GM23338 (cell line): ENCODE measurements around the gene MACIR. TPM values are rescaled to one million over a fixed set of nuclear protein-coding genes. Genes with fewer than 3 reads are reported as not detected.

Experiments
- ATAC-seq: fragments of 200-7000 bp; cut with Tn5 transposase; 3 replicates; pipeline ENCODE4 v1.9.1; 2020
- DNase-seq: peaks from one replicate; pipeline ENCODE4 v3.0.0-alpha.2; 2015; ENCODE audit warnings: low spot score
- H2AFZ ChIP-seq: fragments of 200-600 bp; sonication (generic); 2 replicates; pipeline ENCODE4 v1.8.0; 2016; ENCODE audit warnings: antibody characterized with exemption, mild to moderate bottlenecking, moderate library complexity
- H3F3A ChIP-seq: fragments of 200-600 bp; sonication (generic); replicated peaks from 2 replicates; pipeline ENCODE4 v1.8.0; 2017; ENCODE audit warnings: antibody characterized with exemption, mixed run types, low read depth
- H3K27ac ChIP-seq: fragments of 200-600 bp; sonication (generic); 2 replicates; pipeline ENCODE4 v1.6.1; 2016; ENCODE audit warnings: low read depth
- H3K27me3 ChIP-seq: fragments of 200-600 bp; sonication (generic); 2 replicates; pipeline ENCODE4 v1.8.0; 2016; ENCODE audit warnings: mild to moderate bottlenecking, mixed run types, moderate library complexity; ENCODE audit not compliant: insufficient read depth
- H3K36me3 ChIP-seq: fragments of 200-600 bp; sonication (generic); 2 replicates; pipeline ENCODE4 v1.8.0; 2016; ENCODE audit warnings: mild to moderate bottlenecking; ENCODE audit not compliant: insufficient read depth
- H3K4me1 ChIP-seq: fragments of 200-600 bp; sonication (generic); 2 replicates; pipeline ENCODE4 v1.8.0; 2016; ENCODE audit warnings: mild to moderate bottlenecking, moderate library complexity; ENCODE audit not compliant: insufficient read depth
- H3K4me2 ChIP-seq: fragments of 200-600 bp; sonication (generic); 2 replicates; pipeline ENCODE4 v1.7.1; 2017; ENCODE audit warnings: mixed run types
- H3K4me3 ChIP-seq: fragments of 200-600 bp; sonication (generic); 2 replicates; pipeline ENCODE4 v1.6.1; 2016; ENCODE audit warnings: mixed run types
- H3K79me2 ChIP-seq: fragments of 200-600 bp; sonication (generic); replicated peaks from 2 replicates; pipeline ENCODE4 v1.8.0; 2017; ENCODE audit warnings: mild to moderate bottlenecking; ENCODE audit not compliant: insufficient read depth
- H3K9me2 ChIP-seq: fragments of 200-600 bp; sonication (generic); 2 replicates; pipeline ENCODE4 v1.8.0; 2017; ENCODE audit not compliant: insufficient read depth
- H4K20me1 ChIP-seq: fragments of 200-600 bp; sonication (generic); replicated peaks from 2 replicates; pipeline ENCODE4 v1.8.0; 2017; ENCODE audit warnings: mild to moderate bottlenecking; ENCODE audit not compliant: insufficient read depth
- H3K27ac Mint-ChIP-seq: 2 replicates; pipeline ENCODE4 v1.8.0; 2020; ENCODE audit warnings: inconsistent platforms, mild to moderate bottlenecking, moderate library complexity, mixed read lengths
- H3K27me3 Mint-ChIP-seq: 3 replicates; pipeline ENCODE4 v1.8.0; 2022; ENCODE audit warnings: low read depth, mild to moderate bottlenecking, moderate library complexity, mixed read lengths, inconsistent platforms; ENCODE audit not compliant: insufficient read depth, poor library complexity
- H3K36me3 Mint-ChIP-seq: 3 replicates; pipeline ENCODE4 v1.8.0; 2021; ENCODE audit warnings: low read depth, mild to moderate bottlenecking, inconsistent platforms, moderate library complexity, mixed read lengths
- H3K4me1 Mint-ChIP-seq: 3 replicates; pipeline ENCODE4 v1.8.0; 2020; ENCODE audit warnings: mild to moderate bottlenecking, inconsistent platforms, mixed read lengths
- H3K4me3 Mint-ChIP-seq: 3 replicates; pipeline ENCODE4 v1.8.0; 2021; ENCODE audit warnings: moderate library complexity, mild to moderate bottlenecking, inconsistent platforms, mixed read lengths
- H3K9me3 Mint-ChIP-seq: 3 replicates; pipeline ENCODE4 v1.8.0; 2020; ENCODE audit warnings: moderate library complexity, mild to moderate bottlenecking, inconsistent platforms, mixed read lengths
- EZH2 ChIP-seq: fragments of 200-600 bp; sonication (generic); IDR thresholded peaks from one replicate; pipeline ENCODE4 v1.8.0; 2017; ENCODE audit warnings: antibody characterized with exemption, mild to moderate bottlenecking, low read depth; ENCODE audit not compliant: unreplicated experiment
- NANOG ChIP-seq: IDR thresholded peaks from 2 replicates; pipeline ENCODE4 v1.6.1; 2016; ENCODE audit warnings: antibody characterized with exemption, borderline replicate concordance
- STAT1 ChIP-seq: IDR thresholded peaks from one replicate; pipeline ENCODE4 v1.6.1; 2016; ENCODE audit warnings: antibody characterized with exemption; ENCODE audit not compliant: unreplicated experiment
- ZNF331 ChIP-seq: fragments of 250-450 bp; sonication (Bioruptor Pico); IDR thresholded peaks from 2 replicates; pipeline ENCODE4 v1.5.0; 2020; ENCODE audit warnings: low read depth, mild to moderate bottlenecking, moderate library complexity
- polyA plus RNA-seq: library from polyadenylated mRNA; unstranded; fragments of >200 nt; fragmentation: Nextera tagmentation; extraction: Ambion mirVana; gene quantifications from 2 replicates; pipeline ENCODE4 v1.2.1, GENCODE V29; 2016
- total RNA-seq: library from RNA; depleted of rRNA; stranded (reverse); fragments of >200 nt; shearing (Covaris generic); gene quantifications from 2 replicates; pipeline ENCODE4 v1.2.3, GENCODE V29; 2014
- TF ChIP-seq, protein P1 (sequence below): IDR thresholded peaks from one replicate; pipeline ENCODE4 v1.6.1; 2018; ENCODE audit warnings: antibody characterized with exemption; ENCODE audit not compliant: unreplicated experiment
- TF ChIP-seq, protein P2 (sequence below), 2 experiments: fragments of 200-600 bp in 1 of 2; sonication (generic) in 1 of 2; conservative IDR thresholded peaks; 2 replicates each; pipeline versions ENCODE4 v1.5.1 to v1.6.1; 2016 to 2017; ENCODE audit warnings: antibody characterized with exemption in 2 of 2, low read depth in 2 of 2, mild to moderate bottlenecking in 2 of 2, moderate library complexity in 1 of 2
- TF ChIP-seq, protein P3 (sequence below): IDR thresholded peaks from 2 replicates; pipeline ENCODE4 v1.6.1; 2016; ENCODE audit warnings: antibody characterized with exemption
- TF ChIP-seq, protein P4 (sequence below): fragments of 250-450 bp; sonication (Bioruptor Pico); IDR thresholded peaks from 2 replicates; pipeline ENCODE4 v1.5.0; 2020; ENCODE audit warnings: mild to moderate bottlenecking, moderate library complexity

Gene MACIR
- total and polyA plus RNA-seq, 2 experiments from 2014 or later: 11.7 to 27.6 TPM

DNA sequence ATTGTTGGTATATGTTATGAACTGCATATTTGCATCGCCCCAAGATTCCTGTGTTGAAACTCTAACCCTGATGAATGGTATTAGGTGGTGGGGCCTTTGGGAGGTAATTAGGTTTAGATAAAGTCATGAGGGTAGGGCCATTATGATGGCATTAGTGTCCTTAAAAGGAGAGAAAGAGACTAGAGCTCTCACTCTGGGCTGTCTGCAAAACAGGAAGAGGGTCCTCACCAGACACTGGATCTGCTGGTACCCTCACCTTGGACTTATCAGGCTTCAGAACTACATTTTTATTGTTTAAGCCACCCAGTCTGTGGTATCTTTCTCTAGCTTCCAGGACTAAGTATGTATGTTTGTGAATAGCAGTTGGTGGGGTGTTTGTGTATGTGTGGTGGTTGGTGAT is 68.9 kb downstream of the MACIR start:
- Mint-ChIP-seq H3K9me3 (no peaks in the 10 kb centered on the region), H3K27me3 (no peaks in the 10 kb centered on the region), H3K4me1 (no peaks in the 10 kb centered on the region), H3K27ac (no peak overlapping the region), H3K4me3 (no peak overlapping the region), H3K36me3 (no peaks in the 10 kb centered on the region)
- Histone ChIP-seq H3K79me2 (no peaks in the 10 kb centered on the region), H3K9me2 (no peaks in the 10 kb centered on the region), H3K4me1 (no peaks in the 10 kb centered on the region), H3K27me3 (no peaks in the 10 kb centered on the region), H2AFZ (no peak overlapping the region), H3K4me3 (no peak overlapping the region), H4K20me1 (no peaks in the 10 kb centered on the region), H3K4me2 (no peak overlapping the region), H3K36me3 (no peaks in the 10 kb centered on the region), H3F3A (no peaks in the 10 kb centered on the region), H3K27ac (no peak overlapping the region)
- TF ChIP-seq, protein P1, sequence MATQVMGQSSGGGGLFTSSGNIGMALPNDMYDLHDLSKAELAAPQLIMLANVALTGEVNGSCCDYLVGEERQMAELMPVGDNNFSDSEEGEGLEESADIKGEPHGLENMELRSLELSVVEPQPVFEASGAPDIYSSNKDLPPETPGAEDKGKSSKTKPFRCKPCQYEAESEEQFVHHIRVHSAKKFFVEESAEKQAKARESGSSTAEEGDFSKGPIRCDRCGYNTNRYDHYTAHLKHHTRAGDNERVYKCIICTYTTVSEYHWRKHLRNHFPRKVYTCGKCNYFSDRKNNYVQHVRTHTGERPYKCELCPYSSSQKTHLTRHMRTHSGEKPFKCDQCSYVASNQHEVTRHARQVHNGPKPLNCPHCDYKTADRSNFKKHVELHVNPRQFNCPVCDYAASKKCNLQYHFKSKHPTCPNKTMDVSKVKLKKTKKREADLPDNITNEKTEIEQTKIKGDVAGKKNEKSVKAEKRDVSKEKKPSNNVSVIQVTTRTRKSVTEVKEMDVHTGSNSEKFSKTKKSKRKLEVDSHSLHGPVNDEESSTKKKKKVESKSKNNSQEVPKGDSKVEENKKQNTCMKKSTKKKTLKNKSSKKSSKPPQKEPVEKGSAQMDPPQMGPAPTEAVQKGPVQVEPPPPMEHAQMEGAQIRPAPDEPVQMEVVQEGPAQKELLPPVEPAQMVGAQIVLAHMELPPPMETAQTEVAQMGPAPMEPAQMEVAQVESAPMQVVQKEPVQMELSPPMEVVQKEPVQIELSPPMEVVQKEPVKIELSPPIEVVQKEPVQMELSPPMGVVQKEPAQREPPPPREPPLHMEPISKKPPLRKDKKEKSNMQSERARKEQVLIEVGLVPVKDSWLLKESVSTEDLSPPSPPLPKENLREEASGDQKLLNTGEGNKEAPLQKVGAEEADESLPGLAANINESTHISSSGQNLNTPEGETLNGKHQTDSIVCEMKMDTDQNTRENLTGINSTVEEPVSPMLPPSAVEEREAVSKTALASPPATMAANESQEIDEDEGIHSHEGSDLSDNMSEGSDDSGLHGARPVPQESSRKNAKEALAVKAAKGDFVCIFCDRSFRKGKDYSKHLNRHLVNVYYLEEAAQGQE: no peak
- TF ChIP-seq, protein P2, sequence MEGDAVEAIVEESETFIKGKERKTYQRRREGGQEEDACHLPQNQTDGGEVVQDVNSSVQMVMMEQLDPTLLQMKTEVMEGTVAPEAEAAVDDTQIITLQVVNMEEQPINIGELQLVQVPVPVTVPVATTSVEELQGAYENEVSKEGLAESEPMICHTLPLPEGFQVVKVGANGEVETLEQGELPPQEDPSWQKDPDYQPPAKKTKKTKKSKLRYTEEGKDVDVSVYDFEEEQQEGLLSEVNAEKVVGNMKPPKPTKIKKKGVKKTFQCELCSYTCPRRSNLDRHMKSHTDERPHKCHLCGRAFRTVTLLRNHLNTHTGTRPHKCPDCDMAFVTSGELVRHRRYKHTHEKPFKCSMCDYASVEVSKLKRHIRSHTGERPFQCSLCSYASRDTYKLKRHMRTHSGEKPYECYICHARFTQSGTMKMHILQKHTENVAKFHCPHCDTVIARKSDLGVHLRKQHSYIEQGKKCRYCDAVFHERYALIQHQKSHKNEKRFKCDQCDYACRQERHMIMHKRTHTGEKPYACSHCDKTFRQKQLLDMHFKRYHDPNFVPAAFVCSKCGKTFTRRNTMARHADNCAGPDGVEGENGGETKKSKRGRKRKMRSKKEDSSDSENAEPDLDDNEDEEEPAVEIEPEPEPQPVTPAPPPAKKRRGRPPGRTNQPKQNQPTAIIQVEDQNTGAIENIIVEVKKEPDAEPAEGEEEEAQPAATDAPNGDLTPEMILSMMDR (conservative IDR thresholded peaks at IDR 0.05; ENCODE audit: low read depth in 2 of 2): no peak
- TF ChIP-seq NANOG: no peak
- no peak for TF ChIP-seq ZNF331 (CRISPR knock-in tag)
- TF ChIP-seq STAT1: no peak
- ATAC-seq (no peak), DNase-seq (no peak)

DNA sequence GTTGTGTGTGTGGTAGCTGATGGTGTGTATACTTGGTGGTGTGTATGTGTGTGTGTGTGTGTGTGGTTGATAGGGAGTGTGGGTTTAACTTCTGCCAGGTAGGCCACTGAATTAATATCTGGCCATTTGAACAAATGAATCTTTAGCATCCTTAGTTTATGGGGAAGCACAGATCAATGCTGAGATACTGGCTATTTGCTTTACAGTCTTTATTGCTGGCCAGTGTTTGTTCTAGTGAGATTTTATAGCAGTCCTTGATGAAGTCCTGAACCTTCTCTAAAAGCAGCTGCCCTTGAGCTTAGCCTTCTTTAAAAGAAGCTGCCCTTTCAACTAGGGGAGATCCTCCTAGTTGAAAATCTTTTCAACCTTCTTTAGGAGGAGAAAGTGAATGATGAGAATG is 69.3 kb downstream of the MACIR start:
- Histone ChIP-seq H3K36me3 (no peaks in the 10 kb centered on the region), H3K9me2 (no peaks in the 10 kb centered on the region), H3K4me2 (no peak overlapping the region), H3K27ac (no peak overlapping the region), H3K4me3 (no peak overlapping the region), H2AFZ (no peak overlapping the region), H3K79me2 (no peaks in the 10 kb centered on the region), H3F3A (no peaks in the 10 kb centered on the region), H4K20me1 (no peaks in the 10 kb centered on the region), H3K4me1 (no peaks in the 10 kb centered on the region), H3K27me3 (no peaks in the 10 kb centered on the region)
- no peaks in the 10 kb centered on the region for H3K4me1 Mint-ChIP-seq
- H3K4me3 Mint-ChIP-seq: no peak overlapping the region
- ATAC-seq: no peak
- H3K36me3 Mint-ChIP-seq: no peaks in the 10 kb centered on the region
- no peaks in the 10 kb centered on the region for H3K9me3 Mint-ChIP-seq
- no peak for DNase-seq
- H3K27me3 Mint-ChIP-seq: no peaks in the 10 kb centered on the region
- no peak overlapping the region for H3K27ac Mint-ChIP-seq
- TF ChIP-seq, protein P3, sequence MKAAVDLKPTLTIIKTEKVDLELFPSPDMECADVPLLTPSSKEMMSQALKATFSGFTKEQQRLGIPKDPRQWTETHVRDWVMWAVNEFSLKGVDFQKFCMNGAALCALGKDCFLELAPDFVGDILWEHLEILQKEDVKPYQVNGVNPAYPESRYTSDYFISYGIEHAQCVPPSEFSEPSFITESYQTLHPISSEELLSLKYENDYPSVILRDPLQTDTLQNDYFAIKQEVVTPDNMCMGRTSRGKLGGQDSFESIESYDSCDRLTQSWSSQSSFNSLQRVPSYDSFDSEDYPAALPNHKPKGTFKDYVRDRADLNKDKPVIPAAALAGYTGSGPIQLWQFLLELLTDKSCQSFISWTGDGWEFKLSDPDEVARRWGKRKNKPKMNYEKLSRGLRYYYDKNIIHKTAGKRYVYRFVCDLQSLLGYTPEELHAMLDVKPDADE: no peak
- TF ChIP-seq EZH2: no peak
- TF ChIP-seq, protein P4, sequence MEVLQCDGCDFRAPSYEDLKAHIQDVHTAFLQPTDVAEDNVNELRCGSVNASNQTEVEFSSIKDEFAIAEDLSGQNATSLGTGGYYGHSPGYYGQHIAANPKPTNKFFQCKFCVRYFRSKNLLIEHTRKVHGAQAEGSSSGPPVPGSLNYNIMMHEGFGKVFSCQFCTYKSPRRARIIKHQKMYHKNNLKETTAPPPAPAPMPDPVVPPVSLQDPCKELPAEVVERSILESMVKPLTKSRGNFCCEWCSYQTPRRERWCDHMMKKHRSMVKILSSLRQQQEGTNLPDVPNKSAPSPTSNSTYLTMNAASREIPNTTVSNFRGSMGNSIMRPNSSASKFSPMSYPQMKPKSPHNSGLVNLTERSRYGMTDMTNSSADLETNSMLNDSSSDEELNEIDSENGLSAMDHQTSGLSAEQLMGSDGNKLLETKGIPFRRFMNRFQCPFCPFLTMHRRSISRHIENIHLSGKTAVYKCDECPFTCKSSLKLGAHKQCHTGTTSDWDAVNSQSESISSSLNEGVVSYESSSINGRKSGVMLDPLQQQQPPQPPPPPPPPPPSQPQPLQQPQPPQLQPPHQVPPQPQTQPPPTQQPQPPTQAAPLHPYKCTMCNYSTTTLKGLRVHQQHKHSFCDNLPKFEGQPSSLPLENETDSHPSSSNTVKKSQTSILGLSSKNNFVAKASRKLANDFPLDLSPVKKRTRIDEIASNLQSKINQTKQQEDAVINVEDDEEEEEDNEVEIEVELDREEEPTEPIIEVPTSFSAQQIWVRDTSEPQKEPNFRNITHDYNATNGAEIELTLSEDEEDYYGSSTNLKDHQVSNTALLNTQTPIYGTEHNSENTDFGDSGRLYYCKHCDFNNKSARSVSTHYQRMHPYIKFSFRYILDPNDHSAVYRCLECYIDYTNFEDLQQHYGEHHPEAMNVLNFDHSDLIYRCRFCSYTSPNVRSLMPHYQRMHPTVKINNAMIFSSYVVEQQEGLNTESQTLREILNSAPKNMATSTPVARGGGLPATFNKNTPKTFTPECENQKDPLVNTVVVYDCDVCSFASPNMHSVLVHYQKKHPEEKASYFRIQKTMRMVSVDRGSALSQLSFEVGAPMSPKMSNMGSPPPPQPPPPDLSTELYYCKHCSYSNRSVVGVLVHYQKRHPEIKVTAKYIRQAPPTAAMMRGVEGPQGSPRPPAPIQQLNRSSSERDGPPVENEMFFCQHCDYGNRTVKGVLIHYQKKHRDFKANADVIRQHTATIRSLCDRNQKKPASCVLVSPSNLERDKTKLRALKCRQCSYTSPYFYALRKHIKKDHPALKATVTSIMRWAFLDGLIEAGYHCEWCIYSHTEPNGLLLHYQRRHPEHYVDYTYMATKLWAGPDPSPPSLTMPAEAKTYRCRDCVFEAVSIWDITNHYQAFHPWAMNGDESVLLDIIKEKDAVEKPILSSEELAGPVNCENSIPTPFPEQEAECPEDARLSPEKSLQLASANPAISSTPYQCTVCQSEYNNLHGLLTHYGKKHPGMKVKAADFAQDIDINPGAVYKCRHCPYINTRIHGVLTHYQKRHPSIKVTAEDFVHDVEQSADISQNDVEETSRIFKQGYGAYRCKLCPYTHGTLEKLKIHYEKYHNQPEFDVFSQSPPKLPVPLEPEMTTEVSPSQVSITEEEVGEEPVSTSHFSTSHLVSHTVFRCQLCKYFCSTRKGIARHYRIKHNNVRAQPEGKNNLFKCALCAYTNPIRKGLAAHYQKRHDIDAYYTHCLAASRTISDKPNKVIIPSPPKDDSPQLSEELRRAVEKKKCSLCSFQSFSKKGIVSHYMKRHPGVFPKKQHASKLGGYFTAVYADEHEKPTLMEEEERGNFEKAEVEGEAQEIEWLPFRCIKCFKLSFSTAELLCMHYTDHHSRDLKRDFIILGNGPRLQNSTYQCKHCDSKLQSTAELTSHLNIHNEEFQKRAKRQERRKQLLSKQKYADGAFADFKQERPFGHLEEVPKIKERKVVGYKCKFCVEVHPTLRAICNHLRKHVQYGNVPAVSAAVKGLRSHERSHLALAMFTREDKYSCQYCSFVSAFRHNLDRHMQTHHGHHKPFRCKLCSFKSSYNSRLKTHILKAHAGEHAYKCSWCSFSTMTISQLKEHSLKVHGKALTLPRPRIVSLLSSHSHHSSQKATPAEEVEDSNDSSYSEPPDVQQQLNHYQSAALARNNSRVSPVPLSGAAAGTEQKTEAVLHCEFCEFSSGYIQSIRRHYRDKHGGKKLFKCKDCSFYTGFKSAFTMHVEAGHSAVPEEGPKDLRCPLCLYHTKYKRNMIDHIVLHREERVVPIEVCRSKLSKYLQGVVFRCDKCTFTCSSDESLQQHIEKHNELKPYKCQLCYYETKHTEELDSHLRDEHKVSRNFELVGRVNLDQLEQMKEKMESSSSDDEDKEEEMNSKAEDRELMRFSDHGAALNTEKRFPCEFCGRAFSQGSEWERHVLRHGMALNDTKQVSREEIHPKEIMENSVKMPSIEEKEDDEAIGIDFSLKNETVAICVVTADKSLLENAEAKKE (CRISPR knock-in tag): no peak
